ACHN (cell line): Measurements from ENCODE around the gene GPR137.

Experiments used
- DNase-seq: peaks from one replicate; pipeline ENCODE4 v3.0.0-alpha.2; 2015
- in situ Hi-C: cut with HindIII; loops from 2 replicates; pipeline ENCODE4 v1.10.0; 2017; ENCODE audit warnings: low sequenced_read_pairs, low pct_ligation_motif_present, low pct_unique_long_range_greater_than_20kb

The GPR137 gene

GRCh38 chr11:64260147-64260708 is 25.4 kb upstream of the GPR137 start:
- DNase-seq: no peak
- in situ Hi-C loops: no loop called here

GRCh38 chr11:64261556-64262080 is 24.0 kb upstream of the GPR137 start:
- in situ Hi-C loops: no loop called here
- no peak for DNase-seq

DNA sequence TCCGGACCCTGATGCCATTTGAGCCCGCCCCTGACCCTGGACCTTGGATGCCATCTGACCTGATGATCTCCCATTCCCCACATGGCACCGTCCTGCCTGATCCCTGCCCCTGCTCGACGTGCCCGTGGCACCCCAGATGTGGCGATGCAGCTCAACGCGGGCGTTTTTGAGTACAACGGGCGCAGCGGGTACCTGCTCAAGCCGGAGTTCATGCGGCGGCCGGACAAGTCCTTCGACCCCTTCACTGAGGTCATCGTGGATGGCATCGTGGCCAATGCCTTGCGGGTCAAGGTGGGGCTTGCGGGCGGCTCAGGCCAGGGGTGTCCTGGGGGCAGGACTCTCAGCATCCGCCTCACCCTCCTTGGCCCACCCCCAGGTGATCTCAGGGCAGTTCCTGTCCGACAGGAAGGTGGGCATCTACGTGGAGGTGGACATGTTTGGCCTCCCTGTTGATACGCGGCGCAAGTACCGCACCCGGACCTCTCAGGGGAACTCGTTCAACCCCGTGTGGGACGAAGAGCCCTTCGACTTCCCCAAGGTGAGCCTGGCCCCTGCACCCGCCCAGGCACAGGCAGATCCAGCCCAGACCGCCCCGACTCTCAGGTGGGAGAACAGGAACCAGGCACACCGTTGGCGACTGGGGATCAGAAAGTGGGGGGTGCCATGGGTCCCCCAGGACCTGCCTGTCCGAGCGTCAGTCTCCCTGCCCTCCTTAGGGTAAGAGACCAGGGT is 23.2 kb upstream of the GPR137 start:
- in situ Hi-C loops: no loop called here
- no peak for DNase-seq

GRCh38 chr11:64263021-64263946 is 22.4 kb upstream of the GPR137 start:
- no peak for DNase-seq
- in situ Hi-C loops: no loop called here

DNA sequence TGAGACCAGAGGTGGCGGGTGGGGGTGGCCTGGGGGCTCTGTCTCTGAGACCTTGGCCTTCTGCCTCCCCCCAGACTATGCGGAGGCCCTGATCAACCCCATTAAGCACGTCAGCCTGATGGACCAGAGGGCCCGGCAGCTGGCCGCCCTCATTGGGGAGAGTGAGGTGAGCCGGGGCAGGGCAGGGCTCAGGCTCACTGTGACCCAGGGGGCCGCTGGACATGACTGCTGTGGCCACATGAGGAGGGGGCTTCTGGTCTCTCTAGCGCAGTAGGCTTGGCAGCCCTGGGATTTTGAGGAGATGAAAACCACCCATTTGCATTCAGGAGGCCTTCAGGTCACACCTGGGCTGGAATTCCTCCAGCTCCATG is 21.7 kb upstream of the GPR137 start:
- in situ Hi-C loops: no loop called here
- DNase-seq: no peak

- no peak for DNase-seq
- in situ Hi-C loops: no loop called here
These were observed 21.2 kb upstream of the GPR137 start for GRCh38 chr11:64264371-64264852.

DNA sequence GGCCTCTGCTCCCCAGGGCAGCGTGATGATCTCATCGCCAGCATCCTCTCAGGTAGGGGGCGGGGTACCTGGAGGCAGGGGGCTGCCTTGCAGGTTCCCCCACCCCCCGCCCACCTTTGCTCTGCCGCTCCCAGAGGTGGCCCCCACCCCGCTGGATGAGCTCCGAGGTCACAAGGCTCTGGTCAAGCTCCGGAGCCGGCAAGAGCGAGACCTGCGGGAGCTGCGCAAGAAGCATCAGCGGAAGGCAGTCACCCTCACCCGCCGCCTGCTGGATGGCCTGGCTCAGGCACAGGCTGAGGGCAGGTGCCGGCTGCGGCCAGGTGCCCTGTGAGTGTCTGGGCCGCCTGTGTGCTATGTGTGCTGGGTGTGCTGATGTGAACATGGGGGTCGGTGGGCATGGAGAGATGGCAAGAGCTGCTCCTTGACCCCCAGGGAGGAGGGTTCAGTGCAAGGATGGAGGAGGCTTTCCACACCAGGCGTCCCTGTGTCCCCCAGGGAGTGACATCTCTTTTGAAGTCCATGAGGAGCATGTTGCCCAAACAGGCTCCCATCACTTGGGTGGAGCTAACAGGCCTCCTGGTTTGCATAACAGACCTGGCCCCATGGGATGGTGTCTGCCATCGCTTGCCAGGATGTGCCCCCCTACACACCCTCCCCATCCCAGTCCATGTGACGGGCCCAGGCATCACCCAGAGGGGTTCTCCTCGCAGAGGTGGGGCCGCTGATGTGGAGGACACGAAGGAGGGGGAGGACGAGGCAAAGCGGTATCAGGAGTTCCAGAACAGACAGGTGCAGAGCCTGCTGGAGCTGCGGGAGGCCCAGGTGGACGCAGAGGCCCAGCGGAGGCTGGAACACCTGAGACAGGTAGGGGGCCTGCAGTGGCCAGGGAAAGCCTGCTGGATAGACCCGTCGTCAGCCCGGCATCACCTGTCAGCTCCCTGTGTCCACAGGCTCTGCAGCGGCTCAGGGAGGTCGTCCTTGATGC is 20.2 kb upstream of the GPR137 start:
- in situ Hi-C loops: no loop called here
- DNase-seq: no peak

DNA sequence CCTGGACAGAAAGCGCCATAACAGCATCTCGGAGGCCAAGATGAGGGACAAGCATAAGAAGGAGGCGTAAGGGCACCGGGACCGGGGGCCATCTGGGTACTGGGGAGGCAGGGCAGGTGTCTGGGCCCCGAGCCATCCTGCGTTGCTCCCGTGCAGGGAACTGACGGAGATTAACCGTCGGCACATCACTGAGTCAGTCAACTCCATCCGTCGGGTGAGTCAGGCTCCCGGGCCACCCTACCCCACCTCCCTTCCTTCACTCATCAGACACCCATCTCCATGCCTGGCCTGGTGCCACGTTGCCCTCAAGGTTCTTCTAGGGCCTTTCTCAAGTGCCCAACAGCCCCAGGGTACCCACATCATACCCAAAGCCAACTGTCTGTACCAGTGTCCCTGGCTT is 19.3 kb upstream of the GPR137 start:
- DNase-seq: no peak
- in situ Hi-C loops: no loop called here

- in situ Hi-C loops: no loop called here
- DNase-seq: no peak
These were observed 18.3 kb upstream of the GPR137 start for GRCh38 chr11:64267207-64267945.

- DNase-seq: no peak
- in situ Hi-C loops: no loop called here
These were observed 17.4 kb upstream of the GPR137 start for GRCh38 chr11:64268025-64268892.

DNA sequence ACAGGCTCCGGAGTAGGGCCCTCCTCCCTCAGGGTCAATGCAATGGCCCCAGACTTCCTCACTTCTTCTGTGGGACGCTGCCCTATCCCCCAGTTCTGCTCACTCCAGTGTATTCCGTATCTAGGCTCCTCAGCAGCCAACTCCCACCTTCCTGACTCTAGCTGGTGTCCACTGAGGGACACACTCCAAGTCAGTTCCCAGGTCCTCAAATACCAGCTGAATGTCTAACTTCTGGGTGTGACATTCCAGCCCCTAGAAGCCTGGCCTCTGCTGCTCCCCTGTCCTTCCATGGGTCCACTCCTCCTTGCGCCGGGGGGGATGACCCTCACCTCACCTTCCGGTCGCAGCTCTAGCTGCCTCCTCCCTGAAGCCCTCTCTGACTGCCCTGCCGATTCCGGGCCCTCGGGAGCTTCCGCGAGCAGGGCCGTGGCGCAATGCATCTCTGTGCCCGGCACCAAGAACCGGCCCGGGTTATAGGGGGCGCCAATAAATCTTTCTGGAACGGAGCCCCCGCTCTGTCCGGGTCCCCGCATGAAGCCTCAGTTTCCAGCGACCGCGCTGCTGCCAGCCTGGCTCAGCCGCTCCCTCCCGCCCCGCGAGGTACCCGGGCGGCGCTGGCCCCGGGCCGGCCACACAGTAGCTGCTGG is 16.6 kb upstream of the GPR137 start:
- in situ Hi-C loops: no loop called here
- peak; percentile 71 for DNase-seq

DNA sequence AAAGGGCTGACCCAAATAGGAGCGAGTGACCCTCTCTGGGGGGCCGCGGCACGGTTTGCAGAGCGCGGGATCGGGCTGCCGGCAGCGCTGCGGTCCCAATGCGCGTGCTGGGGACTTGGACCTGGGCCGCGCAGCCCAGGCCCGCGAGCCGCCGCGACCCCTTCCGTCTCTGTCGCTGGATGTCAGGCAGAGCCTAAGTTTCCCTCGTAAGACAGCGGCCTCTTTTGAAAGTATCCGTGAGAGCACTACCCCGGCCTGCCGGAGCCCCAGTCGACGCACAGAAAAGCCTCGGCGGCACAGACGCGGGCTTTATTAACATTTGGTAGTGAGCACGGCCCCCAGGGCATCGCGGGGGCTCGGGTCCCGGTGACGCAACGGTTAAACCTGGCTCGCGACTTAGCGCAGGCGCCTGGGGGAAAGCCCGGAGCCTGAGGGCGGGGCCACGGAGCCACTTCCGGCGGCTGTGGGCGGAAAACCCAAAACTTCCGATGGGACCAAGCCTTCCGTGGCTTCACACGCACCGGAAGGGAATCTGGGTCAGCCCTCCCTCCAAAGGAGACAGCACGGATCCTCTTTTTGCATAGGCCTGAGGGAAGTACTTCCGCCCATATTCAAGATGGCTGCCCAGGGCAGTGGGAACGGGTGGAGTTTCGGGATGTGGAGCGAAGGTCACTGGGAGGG is 16.0 kb upstream of the GPR137 start:
- in situ Hi-C loops: no loop called here
- peak; percentile 99 for DNase-seq

- in situ Hi-C loops: no loop called here
- no peak for DNase-seq
These were observed 10.4 kb upstream of the GPR137 start for GRCh38 chr11:64275031-64275800.

DNA sequence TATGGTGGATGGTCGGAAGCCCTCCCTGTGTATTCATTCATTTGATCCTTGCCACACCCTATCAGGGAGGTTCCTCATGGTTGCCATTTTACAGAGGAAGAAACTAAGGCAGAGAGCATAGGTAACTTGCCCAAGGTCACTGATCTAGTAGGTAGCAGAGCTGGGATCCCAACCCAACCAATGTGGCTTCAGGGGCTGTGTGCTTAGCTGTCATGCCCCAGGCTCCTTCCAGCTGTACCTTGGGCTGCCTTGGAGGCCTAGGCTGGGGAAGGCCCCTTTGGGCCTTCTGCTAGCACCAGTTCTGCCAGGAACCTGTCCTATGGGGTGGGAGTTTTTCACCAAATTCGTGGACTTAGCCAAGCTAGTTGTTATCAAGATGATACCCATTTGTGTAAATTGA is 9.8 kb upstream of the GPR137 start:
- DNase-seq: no peak
- in situ Hi-C loops: no loop called here
